B cell (primary cell): Measurements from ENCODE around the gene PSMG4. TPM values are rescaled to one million over a fixed set of nuclear protein-coding genes. Genes with fewer than 3 reads are reported as not detected.

ENCODE experiments used
- ATAC-seq: fragments of 200-7000 bp; cut with Tn5 transposase; one replicate; pipeline ENCODE4 v1.10.0; 2021; ENCODE audit warnings: low read depth, mild to moderate bottlenecking, moderate number of reproducible peaks, moderate library complexity
- CTCF ChIA-PET: fragments of 350-600 bp; sonication (Branson Sonifier 250); formaldehyde crosslinking; loops from one replicate; lab custom pipeline; 2021; ENCODE audit warnings: antibody characterized with exemption, inconsistent platforms; lab: Charles Lee
- POLR2A ChIA-PET: fragments of 350-600 bp; sonication (Branson Sonifier 250); formaldehyde crosslinking; loops from one replicate; lab custom pipeline; 2021; ENCODE audit warnings: antibody characterized with exemption; lab: Charles Lee
- DNase-seq: peaks from one replicate; pipeline ENCODE4 v3.0.0; 2013
- H2AFZ ChIP-seq: 2 replicates; pipeline ENCODE4 v1.6.1; 2012; ENCODE audit warnings: mild to moderate bottlenecking, low read depth, low read length; ENCODE audit not compliant: insufficient read depth, poor library complexity, severe bottlenecking
- H3K27ac ChIP-seq, 2 donors: 1 replicate in 1 of 2; 2 replicates in 1 of 2; pipeline ENCODE4 v1.5.1; 2012 to 2013; ENCODE audit warnings: low read length in 2 of 2, mild to moderate bottlenecking in 2 of 2, moderate library complexity in 1 of 2
- H3K27me3 ChIP-seq, 4 experiments: fragments of 200-600 bp in 1 of 4; sonication (generic) in 1 of 4; replicated peaks in 1 of 4; 1 replicate in 2 of 4; 2 replicates in 2 of 4; pipeline versions ENCODE4 v1.6.1 to v1.7.0; 2013 to 2016; ENCODE audit warnings: low read length in 3 of 4, mild to moderate bottlenecking in 2 of 4, mixed read lengths in 1 of 4, moderate library complexity in 1 of 4; ENCODE audit not compliant: insufficient read depth in 4 of 4, control insufficient read depth in 3 of 4; ENCODE audit errors: control extremely low read depth in 1 of 4
- H3K36me3 ChIP-seq, 2 experiments: replicated peaks in 1 of 2; 1 replicate in 1 of 2; 2 replicates in 1 of 2; pipeline versions ENCODE4 v1.6.1 to v1.7.1; 2013; ENCODE audit warnings: low read length in 1 of 2; ENCODE audit not compliant: insufficient read depth in 2 of 2, control insufficient read depth in 1 of 2; ENCODE audit errors: control extremely low read depth in 1 of 2, extremely low read depth in 1 of 2
- H3K4me1 ChIP-seq, 2 donors: fragments of 200-600 bp in 1 of 2; sonication (generic) in 1 of 2; 1 replicate in 1 of 2; 2 replicates in 1 of 2; pipeline versions ENCODE4 v1.5.1 to v1.6.1; 2013 to 2017; ENCODE audit warnings: low read length in 2 of 2; ENCODE audit not compliant: control insufficient read depth in 2 of 2, insufficient read depth in 2 of 2
- H3K4me2 ChIP-seq: replicated peaks from 2 replicates; pipeline ENCODE3; 2012; ENCODE audit warnings: mild to moderate bottlenecking, low read depth, low read length; ENCODE audit not compliant: poor library complexity, severe bottlenecking
- H3K4me3 ChIP-seq, 5 experiments: fragments of 200-600 bp in 1 of 5; sonication (generic) in 1 of 5; 1 replicate in 3 of 5; 2 replicates in 2 of 5; pipeline versions ENCODE4 v1.5.1 to v1.7.0; 2011 to 2016; ENCODE audit warnings: low read length in 4 of 5, mild to moderate bottlenecking in 4 of 5, low read depth in 2 of 5, control low read depth in 1 of 5, moderate library complexity in 1 of 5; ENCODE audit not compliant: insufficient read depth in 1 of 5; ENCODE audit errors: control extremely low read depth in 1 of 5, extremely low read depth in 1 of 5
- H3K79me2 ChIP-seq: fragments of 200-600 bp; sonication (generic); one replicate; pipeline ENCODE4 v1.6.0; 2016; ENCODE audit warnings: low read length; ENCODE audit not compliant: control insufficient read depth, insufficient read depth
- H3K9ac ChIP-seq: fragments of 200-600 bp; sonication (generic); 2 replicates; pipeline ENCODE4 v1.6.1; 2017; ENCODE audit warnings: mild to moderate bottlenecking, low read length, moderate library complexity
- H3K9me3 ChIP-seq, 3 donors: one replicate each; pipeline versions ENCODE4 v1.6.1 to v1.7.1; 2013; ENCODE audit warnings: low read length in 2 of 3; ENCODE audit not compliant: control insufficient read depth in 2 of 3, insufficient read depth in 1 of 3; ENCODE audit errors: control extremely low read depth in 1 of 3
- H4K20me1 ChIP-seq: 2 replicates; pipeline ENCODE4 v1.6.0; 2012; ENCODE audit warnings: mild to moderate bottlenecking, low read length; ENCODE audit not compliant: insufficient read depth, control insufficient read depth, poor library complexity, severe bottlenecking
- H3K27ac Mint-ChIP-seq: one replicate; pipeline ENCODE4 v1.8.0; 2021; ENCODE audit warnings: mixed read lengths
- H3K27me3 Mint-ChIP-seq: one replicate; pipeline ENCODE4 v1.8.0; 2021; ENCODE audit warnings: mixed read lengths
- H3K4me1 Mint-ChIP-seq: one replicate; pipeline ENCODE4 v1.8.0; 2021; ENCODE audit warnings: mixed read lengths
- H3K4me3 Mint-ChIP-seq: one replicate; pipeline ENCODE4 v1.8.0; 2021; ENCODE audit warnings: mixed read lengths
- H3K9me3 Mint-ChIP-seq: one replicate; pipeline ENCODE4 v1.8.0; 2022; ENCODE audit warnings: mixed read lengths; ENCODE audit not compliant: insufficient read depth
- CTCF ChIP-seq: fragments of 200-600 bp; IDR thresholded peaks from one replicate; pipeline ENCODE4 v1.8.0; 2022; ENCODE audit warnings: antibody characterized with exemption, mild to moderate bottlenecking
- EZH2 ChIP-seq: IDR thresholded peaks from 2 replicates; pipeline ENCODE4 v1.6.1; 2012; ENCODE audit warnings: borderline replicate concordance, low read depth, mild to moderate bottlenecking, moderate library complexity, low read length; ENCODE audit not compliant: insufficient read depth, poor library complexity, severe bottlenecking
- WGBS: methylation state at CpG from one replicate; pipeline ENCODE4 v1.1.5; 2013; ENCODE audit warnings: missing lambda C conversion rate; ENCODE audit not compliant: insufficient coverage; 5-methylcytosine and 5-hydroxymethylcytosine counted together
- intact Hi-C: fragments of 100-400 bp; cut with micrococcal nuclease; formaldehyde crosslinking; loops from one replicate; pipeline ENCODE4 v1.10.0; 2022
- polyA plus RNA-seq: library from polyadenylated mRNA; depleted of rRNA; stranded (reverse); fragments of >200 nt; gene quantifications from 2 replicates; pipeline ENCODE4 v1.2.3, GENCODE V29; 2012
- total RNA-seq, 2 donors: library from RNA; stranded (reverse); fragments of 120-200 nt in 1 of 2; gene quantifications; 1 replicate in 1 of 2; 2 replicates in 1 of 2; pipeline versions ENCODE4 v1.2.3 to v1.2.4, GENCODE V29; 2013 to 2022

PSMG4 gene
- total and polyA plus RNA-seq, 2 donors (not counting 1 experiment from before 2014, with no cell fraction given): 31.9 to 42.4 TPM

- no peaks in the 10 kb centered on the region for H3K4me1 Mint-ChIP-seq
- H3K4me2 ChIP-seq: no peak overlapping the region
- ChIA-PET POLR2A (no interaction called here), CTCF (interaction anchor here (1.7 kb wide), 1 partner anchor 13 kb away, joined by 3 read pairs; no protein-coding TSS in a partner anchor)
- no peaks in the 10 kb centered on the region for H3K9me3 Mint-ChIP-seq
- no peak for ATAC-seq
- H3K27ac ChIP-seq: no peak overlapping the region
- no peak for TF ChIP-seq EZH2
- no peak for TF ChIP-seq CTCF
- H3K4me1 ChIP-seq: no peaks in the 10 kb centered on the region
- H3K9me3 ChIP-seq: no peaks in the 10 kb centered on the region
- intact Hi-C loops: no loop called here
- H3K27me3 ChIP-seq: peaks cover 0 to 11% (median 0%) of the 10 kb centered on the region in 4 experiments
- no peaks in the 10 kb centered on the region for H3K79me2 ChIP-seq
- H3K27ac Mint-ChIP-seq: no peak overlapping the region
- 93% methylated on average over 32 of the region's 32 CpGs for WGBS
- no peak overlapping the region for H3K4me3 ChIP-seq
- peaks cover 17% of the 10 kb centered on the region for H3K27me3 Mint-ChIP-seq
- H4K20me1 ChIP-seq: no peaks in the 10 kb centered on the region
- H3K36me3 ChIP-seq: no peaks in the 10 kb centered on the region
- H2AFZ ChIP-seq: no peak overlapping the region
- no peak overlapping the region for H3K9ac ChIP-seq
- H3K4me3 Mint-ChIP-seq: no peak overlapping the region
- no peak for DNase-seq
These were observed 33.9 kb downstream of the PSMG4 start for GRCh38 chr6:3292431-3293197.
